ENCODE measurements around the gene FSIP2. TPM values are rescaled to one million over a fixed set of nuclear protein-coding genes. Genes with fewer than 3 reads are reported as not detected.

FSIP2 gene
- polyA plus RNA-seq, 1 experiment = 0.48 TPM

- no peak overlapping the region for H3K4me3 ChIP-seq (ENCODE audit: low read depth, low read length)
- no peaks in the 10 kb centered on the region; the same call in 1 of the 2 replicates for H3K9me3 ChIP-seq (ENCODE audit: control insufficient read depth, insufficient read depth, low read length)
- H3K27ac ChIP-seq (ENCODE audit: low read depth, low read length) = no peak overlapping the region
- H3K27me3 ChIP-seq (ENCODE audit: control insufficient read depth, insufficient read depth, low read length) = no peaks in the 10 kb centered on the region
- ChIA-PET CTCF (no interaction called here), POLR2A (no interaction called here)
- DNase-seq (ENCODE audit: low read depth, low spot score) = no peak
- no peak for TF ChIP-seq CTCF (IDR thresholded peaks at IDR 0.05; ENCODE audit: low read depth, low read length)
These were observed 68.2 kb downstream of the FSIP2 start for GRCh38 chr2:185806783-185807182.

DNA sequence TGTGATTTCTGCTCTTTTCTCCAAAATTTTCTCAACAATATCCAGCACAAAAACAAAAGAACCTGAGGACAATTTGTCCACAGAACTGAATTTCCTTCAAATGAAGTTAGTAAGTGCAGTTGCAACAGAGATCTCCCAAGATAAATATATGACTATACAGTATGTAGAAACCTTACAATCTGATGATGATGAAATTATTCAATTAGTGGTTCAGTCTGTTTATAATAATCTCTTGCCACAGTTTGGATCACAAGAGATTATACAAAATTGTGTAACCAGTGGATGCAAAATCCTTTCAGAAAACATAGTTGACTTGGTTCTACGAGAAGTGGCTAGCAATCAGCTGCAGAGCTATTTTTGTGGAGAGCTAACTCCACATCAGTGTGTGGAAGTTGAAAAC, 68.7 kb downstream of the FSIP2 start:
- no peak overlapping the region for H3K27ac ChIP-seq (ENCODE audit: low read depth, low read length)
- H3K4me3 ChIP-seq (ENCODE audit: low read depth, low read length) = no peak overlapping the region
- no peaks in the 10 kb centered on the region for H3K27me3 ChIP-seq (ENCODE audit: control insufficient read depth, insufficient read depth, low read length)
- POLR2A ChIA-PET = no interaction called here
- CTCF ChIA-PET = no interaction called here
- no peak for DNase-seq (ENCODE audit: low read depth, low spot score)
- peaks cover 4% of the 10 kb centered on the region; the same call in 1 of the 2 replicates for H3K9me3 ChIP-seq (ENCODE audit: control insufficient read depth, insufficient read depth, low read length)
- no peak for TF ChIP-seq CTCF (IDR thresholded peaks at IDR 0.05; ENCODE audit: low read depth, low read length)

DNA sequence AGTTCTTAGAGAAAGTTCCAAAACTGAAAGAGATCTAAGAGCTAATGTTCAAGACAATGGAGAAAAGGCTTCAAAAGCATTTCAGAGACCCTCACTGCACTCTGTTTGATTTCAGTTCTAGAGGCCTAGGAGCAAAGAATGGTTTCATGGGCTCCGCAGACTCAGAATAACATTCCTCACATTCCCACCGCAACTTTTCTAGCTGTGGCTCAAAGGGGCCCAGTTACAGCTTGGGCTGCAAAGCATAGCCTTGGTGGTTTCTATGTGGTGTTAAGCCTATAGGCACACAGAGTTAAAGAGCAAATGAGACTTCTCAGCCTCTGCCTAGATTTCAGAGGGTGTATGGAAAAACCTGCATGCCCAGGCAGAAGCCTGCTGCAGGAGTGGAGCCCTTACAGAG, 73.0 kb downstream of the FSIP2 start:
- no peak overlapping the region for H3K27ac ChIP-seq (ENCODE audit: low read depth, low read length)
- POLR2A ChIA-PET = no interaction called here
- no peak for TF ChIP-seq CTCF (IDR thresholded peaks at IDR 0.05; ENCODE audit: low read depth, low read length)
- no peak overlapping the region for H3K4me3 ChIP-seq (ENCODE audit: low read depth, low read length)
- DNase-seq (ENCODE audit: low read depth, low spot score) = no peak
- no peaks in the 10 kb centered on the region for H3K27me3 ChIP-seq (ENCODE audit: control insufficient read depth, insufficient read depth, low read length)
- H3K9me3 ChIP-seq (ENCODE audit: control insufficient read depth, insufficient read depth, low read length) = peaks cover 4% of the 10 kb centered on the region; the same call in 1 of the 2 replicates
- CTCF ChIA-PET = interaction anchor here (0.7 kb wide), 1 partner anchor 177 kb away, joined by 7 read pairs; no protein-coding TSS in a partner anchor

- Histone ChIP-seq H3K27me3 (ENCODE audit: control insufficient read depth, insufficient read depth, low read length) (no peaks in the 10 kb centered on the region), H3K9me3 (ENCODE audit: control insufficient read depth, insufficient read depth, low read length) (peaks cover 4% of the 10 kb centered on the region; the same call in 1 of the 2 replicates), H3K4me3 (ENCODE audit: low read depth, low read length) (no peak overlapping the region), H3K27ac (ENCODE audit: low read depth, low read length) (no peak overlapping the region)
- CTCF ChIA-PET = no interaction called here
- no peak for DNase-seq (ENCODE audit: low read depth, low spot score)
- POLR2A ChIA-PET = no interaction called here
- TF ChIP-seq CTCF (IDR thresholded peaks at IDR 0.05; ENCODE audit: low read depth, low read length) = no peak
These were observed 75.1 kb downstream of the FSIP2 start for GRCh38 chr2:185813707-185814106.

DNA sequence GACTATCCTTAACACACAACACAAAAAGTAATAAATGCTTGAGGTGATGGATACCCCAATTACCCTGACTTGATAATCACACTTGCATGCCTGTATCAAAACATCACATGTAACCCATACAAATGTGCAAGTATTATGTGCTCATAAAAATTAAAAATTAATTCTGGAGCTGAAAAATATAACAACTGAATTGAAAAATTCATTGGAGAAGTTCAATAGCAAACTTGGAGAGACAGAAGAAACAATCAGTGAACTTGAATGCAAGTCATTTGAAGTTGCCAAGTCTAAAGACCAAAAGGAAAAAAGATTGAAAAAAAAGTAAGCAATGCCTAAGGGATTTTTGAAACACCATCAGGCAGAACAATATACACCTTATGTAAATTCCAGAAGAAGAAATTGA, 79.4 kb downstream of the FSIP2 start:
- H3K4me3 ChIP-seq (ENCODE audit: low read depth, low read length) = no peak overlapping the region
- CTCF ChIA-PET = no interaction called here
- no peaks in the 10 kb centered on the region for H3K27me3 ChIP-seq (ENCODE audit: control insufficient read depth, insufficient read depth, low read length)
- no peak for DNase-seq (ENCODE audit: low read depth, low spot score)
- no peaks in the 10 kb centered on the region for H3K9me3 ChIP-seq (ENCODE audit: control insufficient read depth, insufficient read depth, low read length)
- H3K27ac ChIP-seq (ENCODE audit: low read depth, low read length) = no peak overlapping the region
- POLR2A ChIA-PET = no interaction called here
- no peak for TF ChIP-seq CTCF (IDR thresholded peaks at IDR 0.05; ENCODE audit: low read depth, low read length)
